Chondrocyte (in vitro differentiated cells): ENCODE measurements around the gene TOB2. TPM values are rescaled to one million over a fixed set of nuclear protein-coding genes. Genes with fewer than 3 reads are reported as not detected.
A peak's percentile ranks its signal among the peaks of the same experiment; 100 is the strongest.
"Not testable (repeated sequence)": the region's sequence is repeated elsewhere in the genome, so short reads cannot be mapped to it uniquely, and the experiment has no call there.

ENCODE experiments used
- DNase-seq: peaks from one replicate; pipeline ENCODE4 v3.0.0; 2021; ENCODE audit warnings: mixed read lengths, low spot score
- H3K27ac Mint-ChIP-seq: one replicate; pipeline ENCODE4 v1.8.0; 2021; ENCODE audit warnings: mild to moderate bottlenecking, moderate library complexity, mixed read lengths; ENCODE audit not compliant: unreplicated experiment
- H3K27me3 Mint-ChIP-seq: 2 replicates; pipeline ENCODE4 v1.8.0; 2021; ENCODE audit warnings: low read depth, mixed read lengths
- H3K36me3 Mint-ChIP-seq: 2 replicates; pipeline ENCODE4 v1.8.0; 2021; ENCODE audit warnings: low read depth, mixed read lengths
- H3K4me1 Mint-ChIP-seq: 2 replicates; pipeline ENCODE4 v1.8.0; 2021; ENCODE audit warnings: low read depth, mild to moderate bottlenecking, mixed read lengths
- H3K4me3 Mint-ChIP-seq: one replicate; pipeline ENCODE4 v1.8.0; 2021; ENCODE audit warnings: mild to moderate bottlenecking, moderate library complexity, mixed read lengths; ENCODE audit not compliant: unreplicated experiment
- H3K9me3 Mint-ChIP-seq: 2 replicates; pipeline ENCODE4 v1.8.0; 2021; ENCODE audit warnings: low read depth, mixed read lengths
- CTCF ChIP-seq: fragments of 200-600 bp; sonication (generic); IDR thresholded peaks from 2 replicates; pipeline ENCODE4 v1.5.0; 2021; ENCODE audit warnings: antibody characterized with exemption, mild to moderate bottlenecking, moderate library complexity
- total RNA-seq: library from RNA; stranded (reverse); gene quantifications from 3 replicates; pipeline ENCODE4 v1.2.1, GENCODE V29; 2021

TOB2 gene
- total RNA-seq, 1 donor from 2014 or later = 37.7 TPM

GRCh38 chr22:41436322-41437113 lies 10.1 kb downstream of the TOB2 start:
- Mint-ChIP-seq H3K4me3 (no peak overlapping the region), H3K27ac (peak overlapping the region; percentile 4), H3K36me3 (peaks cover 27% of the 10 kb centered on the region), H3K9me3 (no peaks in the 10 kb centered on the region), H3K27me3 (no peaks in the 10 kb centered on the region), H3K4me1 (peaks cover 14% of the 10 kb centered on the region)
- DNase-seq = no peak
- TF ChIP-seq CTCF = no peak

- no peak overlapping the region for H3K4me3 Mint-ChIP-seq
These were observed 11.0 kb downstream of the TOB2 start for GRCh38 chr22:41435560-41435959.

GRCh38 chr22:41434361-41435003 lies 12.1 kb downstream of the TOB2 start:
- not testable (repeated sequence) for H3K27me3 Mint-ChIP-seq, H3K27ac Mint-ChIP-seq, DNase-seq, H3K4me3 Mint-ChIP-seq, H3K9me3 Mint-ChIP-seq
- Mint-ChIP-seq H3K4me1 (peaks cover 15% of the 10 kb centered on the region), H3K36me3 (peaks cover 31% of the 10 kb centered on the region)

More at GRCh38 chr22:41435560-41435959, 11.0 kb downstream of the TOB2 start:
- Mint-ChIP-seq H3K9me3 (no peaks in the 10 kb centered on the region), H3K4me1 (peaks cover 11% of the 10 kb centered on the region), H3K27me3 (no peaks in the 10 kb centered on the region), H3K36me3 (peaks cover 31% of the 10 kb centered on the region), H3K27ac (no peak overlapping the region)
- no peak for TF ChIP-seq CTCF
- no peak for DNase-seq

GRCh38 chr22:41433480-41433879 lies 13.1 kb downstream of the TOB2 start:
- DNase-seq, H3K9me3 Mint-ChIP-seq, H3K27me3 Mint-ChIP-seq, H3K4me3 Mint-ChIP-seq, H3K27ac Mint-ChIP-seq, H3K4me1 Mint-ChIP-seq: not testable (repeated sequence)
- peaks cover 31% of the 10 kb centered on the region for H3K36me3 Mint-ChIP-seq

GRCh38 chr22:41431656-41432055 lies 14.9 kb downstream of the TOB2 start:
- H3K4me3 Mint-ChIP-seq = no peak overlapping the region
- H3K36me3 Mint-ChIP-seq = peaks cover 27% of the 10 kb centered on the region
- H3K9me3 Mint-ChIP-seq = no peaks in the 10 kb centered on the region
- no peak for TF ChIP-seq CTCF
- no peak overlapping the region for H3K27ac Mint-ChIP-seq
- H3K4me1 Mint-ChIP-seq = peaks cover 9% of the 10 kb centered on the region
- no peaks in the 10 kb centered on the region for H3K27me3 Mint-ChIP-seq
- DNase-seq = no peak

- Mint-ChIP-seq H3K36me3 (peaks cover 11% of the 10 kb centered on the region), H3K9me3 (no peaks in the 10 kb centered on the region), H3K4me3 (no peak overlapping the region), H3K4me1 (peaks cover 6% of the 10 kb centered on the region), H3K27me3 (no peaks in the 10 kb centered on the region), H3K27ac (peak overlapping the region; percentile 66)
- no peak for TF ChIP-seq CTCF
- no peak for DNase-seq
These were observed 16.7 kb downstream of the TOB2 start for GRCh38 chr22:41429951-41430332.
